GM23338 (cell line): ENCODE data around the gene ALOX5AP.

Experiments used
- POLR2AphosphoS5 ChIP-seq: IDR thresholded peaks from 2 replicates; pipeline ENCODE4 v1.6.1; 2016; ENCODE audit warnings: antibody characterized with exemption, low read depth
- TF ChIP-seq, protein P1 (sequence below), 2 experiments: fragments of 200-600 bp in 1 of 2; sonication (generic) in 1 of 2; conservative IDR thresholded peaks; 2 replicates each; pipeline versions ENCODE4 v1.5.1 to v1.6.1; 2016 to 2017; ENCODE audit warnings: antibody characterized with exemption in 2 of 2, low read depth in 2 of 2, mild to moderate bottlenecking in 2 of 2, moderate library complexity in 1 of 2
- TF ChIP-seq, protein P2 (sequence below): IDR thresholded peaks from one replicate; pipeline ENCODE4 v1.6.1; 2018; ENCODE audit warnings: antibody characterized with exemption; ENCODE audit not compliant: unreplicated experiment

DNA sequence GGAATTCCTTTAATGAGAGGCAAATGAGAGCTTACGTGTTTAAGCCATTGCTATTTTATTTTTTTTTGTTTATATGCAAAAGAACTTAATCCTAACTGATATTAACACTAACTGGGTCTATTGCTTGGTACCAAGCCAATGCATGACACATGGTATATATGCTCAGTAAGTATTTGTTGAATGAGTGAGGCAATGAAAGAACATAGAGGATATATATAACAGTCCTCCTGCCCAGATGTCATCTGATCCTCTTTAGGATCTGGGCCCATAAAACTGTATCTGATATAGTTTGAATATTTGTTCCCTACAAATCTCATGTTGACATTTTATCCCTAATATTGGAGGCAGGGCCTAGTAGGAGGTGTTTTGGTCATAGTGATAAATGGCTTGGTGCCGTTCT, 13.0 kb upstream of the ALOX5AP start:
- TF ChIP-seq, protein P1, sequence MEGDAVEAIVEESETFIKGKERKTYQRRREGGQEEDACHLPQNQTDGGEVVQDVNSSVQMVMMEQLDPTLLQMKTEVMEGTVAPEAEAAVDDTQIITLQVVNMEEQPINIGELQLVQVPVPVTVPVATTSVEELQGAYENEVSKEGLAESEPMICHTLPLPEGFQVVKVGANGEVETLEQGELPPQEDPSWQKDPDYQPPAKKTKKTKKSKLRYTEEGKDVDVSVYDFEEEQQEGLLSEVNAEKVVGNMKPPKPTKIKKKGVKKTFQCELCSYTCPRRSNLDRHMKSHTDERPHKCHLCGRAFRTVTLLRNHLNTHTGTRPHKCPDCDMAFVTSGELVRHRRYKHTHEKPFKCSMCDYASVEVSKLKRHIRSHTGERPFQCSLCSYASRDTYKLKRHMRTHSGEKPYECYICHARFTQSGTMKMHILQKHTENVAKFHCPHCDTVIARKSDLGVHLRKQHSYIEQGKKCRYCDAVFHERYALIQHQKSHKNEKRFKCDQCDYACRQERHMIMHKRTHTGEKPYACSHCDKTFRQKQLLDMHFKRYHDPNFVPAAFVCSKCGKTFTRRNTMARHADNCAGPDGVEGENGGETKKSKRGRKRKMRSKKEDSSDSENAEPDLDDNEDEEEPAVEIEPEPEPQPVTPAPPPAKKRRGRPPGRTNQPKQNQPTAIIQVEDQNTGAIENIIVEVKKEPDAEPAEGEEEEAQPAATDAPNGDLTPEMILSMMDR (conservative IDR thresholded peaks at IDR 0.05; ENCODE audit: low read depth in 2 of 2), result no peak
- TF ChIP-seq, protein P2, sequence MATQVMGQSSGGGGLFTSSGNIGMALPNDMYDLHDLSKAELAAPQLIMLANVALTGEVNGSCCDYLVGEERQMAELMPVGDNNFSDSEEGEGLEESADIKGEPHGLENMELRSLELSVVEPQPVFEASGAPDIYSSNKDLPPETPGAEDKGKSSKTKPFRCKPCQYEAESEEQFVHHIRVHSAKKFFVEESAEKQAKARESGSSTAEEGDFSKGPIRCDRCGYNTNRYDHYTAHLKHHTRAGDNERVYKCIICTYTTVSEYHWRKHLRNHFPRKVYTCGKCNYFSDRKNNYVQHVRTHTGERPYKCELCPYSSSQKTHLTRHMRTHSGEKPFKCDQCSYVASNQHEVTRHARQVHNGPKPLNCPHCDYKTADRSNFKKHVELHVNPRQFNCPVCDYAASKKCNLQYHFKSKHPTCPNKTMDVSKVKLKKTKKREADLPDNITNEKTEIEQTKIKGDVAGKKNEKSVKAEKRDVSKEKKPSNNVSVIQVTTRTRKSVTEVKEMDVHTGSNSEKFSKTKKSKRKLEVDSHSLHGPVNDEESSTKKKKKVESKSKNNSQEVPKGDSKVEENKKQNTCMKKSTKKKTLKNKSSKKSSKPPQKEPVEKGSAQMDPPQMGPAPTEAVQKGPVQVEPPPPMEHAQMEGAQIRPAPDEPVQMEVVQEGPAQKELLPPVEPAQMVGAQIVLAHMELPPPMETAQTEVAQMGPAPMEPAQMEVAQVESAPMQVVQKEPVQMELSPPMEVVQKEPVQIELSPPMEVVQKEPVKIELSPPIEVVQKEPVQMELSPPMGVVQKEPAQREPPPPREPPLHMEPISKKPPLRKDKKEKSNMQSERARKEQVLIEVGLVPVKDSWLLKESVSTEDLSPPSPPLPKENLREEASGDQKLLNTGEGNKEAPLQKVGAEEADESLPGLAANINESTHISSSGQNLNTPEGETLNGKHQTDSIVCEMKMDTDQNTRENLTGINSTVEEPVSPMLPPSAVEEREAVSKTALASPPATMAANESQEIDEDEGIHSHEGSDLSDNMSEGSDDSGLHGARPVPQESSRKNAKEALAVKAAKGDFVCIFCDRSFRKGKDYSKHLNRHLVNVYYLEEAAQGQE, result no peak
- TF ChIP-seq POLR2AphosphoS5, result no peak
